ENCODE measurements around the gene CCDC54. TPM values are rescaled to one million over a fixed set of nuclear protein-coding genes. Genes with fewer than 3 reads are reported as not detected.

CCDC54 gene
- polyA plus RNA-seq, 1 experiment, result not detected

GRCh38 chr3:107408513-107408912 is 31.3 kb downstream of the CCDC54 start:
- ChIA-PET POLR2A (no interaction called here), CTCF (interaction anchor here (2.9 to 7.3 kb wide), 3 partner anchors 12 to 136 kb away, joined by 14 to 76 read pairs (median 16); no protein-coding TSS in a partner anchor)
- Histone ChIP-seq H3K9me3 (ENCODE audit: control insufficient read depth, insufficient read depth, low read length) (peaks cover 7% of the 10 kb centered on the region), H3K27me3 (ENCODE audit: control insufficient read depth, insufficient read depth, low read length) (no peaks in the 10 kb centered on the region), H3K27ac (ENCODE audit: low read depth, low read length) (no peak overlapping the region), H3K4me3 (ENCODE audit: low read depth, low read length) (no peak overlapping the region)
- DNase-seq (ENCODE audit: low read depth, low spot score), result no peak
- no peak for TF ChIP-seq CTCF (IDR thresholded peaks at IDR 0.05; ENCODE audit: low read depth, low read length)

DNA sequence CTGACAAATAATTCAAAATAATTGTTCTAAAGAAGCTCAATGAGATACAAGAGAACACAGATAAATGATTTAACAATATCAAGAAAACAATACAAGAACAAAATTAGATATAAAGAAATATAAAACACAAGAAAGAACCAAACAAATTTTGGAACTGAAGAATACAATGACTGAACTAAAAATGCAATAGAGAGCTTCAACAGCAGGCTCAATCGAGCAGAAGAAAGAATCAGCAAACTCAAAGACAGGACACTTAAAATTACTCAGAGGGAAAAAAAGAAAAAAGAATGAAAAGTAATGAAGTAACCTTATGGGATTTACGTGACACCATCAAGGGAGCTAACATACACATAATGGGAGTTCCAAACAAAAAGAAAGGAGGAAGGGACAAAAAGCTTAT is 32.1 kb downstream of the CCDC54 start:
- DNase-seq (ENCODE audit: low read depth, low spot score), result no peak
- no peak for TF ChIP-seq CTCF (IDR thresholded peaks at IDR 0.05; ENCODE audit: low read depth, low read length)
- Histone ChIP-seq H3K27me3 (ENCODE audit: control insufficient read depth, insufficient read depth, low read length) (no peaks in the 10 kb centered on the region), H3K27ac (ENCODE audit: low read depth, low read length) (no peak overlapping the region), H3K4me3 (ENCODE audit: low read depth, low read length) (no peak overlapping the region), H3K9me3 (ENCODE audit: control insufficient read depth, insufficient read depth, low read length) (peaks cover 7% of the 10 kb centered on the region)
- POLR2A ChIA-PET, result interaction anchor here (0.7 kb wide), 1 partner anchor 22 kb away, joined by 3 read pairs; no protein-coding TSS in a partner anchor
- CTCF ChIA-PET, result interaction anchor here (2.9 to 7.3 kb wide), 3 partner anchors 11 to 137 kb away, joined by 14 to 76 read pairs (median 16); no protein-coding TSS in a partner anchor

GRCh38 chr3:107410606-107411005 is 33.4 kb downstream of the CCDC54 start:
- H3K27ac ChIP-seq (ENCODE audit: low read depth, low read length), result no peak overlapping the region
- no peaks in the 10 kb centered on the region for H3K27me3 ChIP-seq (ENCODE audit: control insufficient read depth, insufficient read depth, low read length)
- H3K9me3 ChIP-seq (ENCODE audit: control insufficient read depth, insufficient read depth, low read length), result peaks cover 7% of the 10 kb centered on the region
- H3K4me3 ChIP-seq (ENCODE audit: low read depth, low read length), result no peak overlapping the region
- POLR2A ChIA-PET, result no interaction called here
- no peak for TF ChIP-seq CTCF (IDR thresholded peaks at IDR 0.05; ENCODE audit: low read depth, low read length)
- CTCF ChIA-PET, result interaction anchor here (2.9 to 7.3 kb wide), 3 partner anchors 10 to 138 kb away, joined by 14 to 76 read pairs (median 16); no protein-coding TSS in a partner anchor
- no peak for DNase-seq (ENCODE audit: low read depth, low spot score)

DNA sequence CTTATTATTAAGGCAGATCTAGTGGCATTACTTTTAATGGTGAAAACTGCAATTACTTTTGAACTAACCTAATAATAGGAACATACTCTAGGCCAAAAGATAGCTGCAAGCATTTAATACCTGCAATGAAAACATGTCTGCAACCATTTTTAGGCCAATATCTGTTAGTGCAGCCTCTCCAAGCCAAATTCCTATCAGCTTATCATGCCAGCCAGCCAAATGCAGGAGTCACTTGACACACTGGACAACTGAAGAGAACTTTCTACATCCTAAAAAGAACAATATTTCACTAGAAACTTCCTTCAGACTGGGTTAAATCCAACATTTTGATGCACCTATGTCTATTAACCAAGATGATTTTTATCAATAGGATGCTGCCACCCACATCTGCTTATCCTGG is 33.8 kb downstream of the CCDC54 start:
- Histone ChIP-seq H3K27ac (ENCODE audit: low read depth, low read length) (no peak overlapping the region), H3K9me3 (ENCODE audit: control insufficient read depth, insufficient read depth, low read length) (peaks cover 7% of the 10 kb centered on the region), H3K4me3 (ENCODE audit: low read depth, low read length) (no peak overlapping the region), H3K27me3 (ENCODE audit: control insufficient read depth, insufficient read depth, low read length) (no peaks in the 10 kb centered on the region)
- ChIA-PET POLR2A (no interaction called here), CTCF (interaction anchor here (2.9 to 7.3 kb wide), 3 partner anchors 10 to 139 kb away, joined by 14 to 76 read pairs (median 16); no protein-coding TSS in a partner anchor)
- no peak for DNase-seq (ENCODE audit: low read depth, low spot score)
- no peak for TF ChIP-seq CTCF (IDR thresholded peaks at IDR 0.05; ENCODE audit: low read depth, low read length)

DNA sequence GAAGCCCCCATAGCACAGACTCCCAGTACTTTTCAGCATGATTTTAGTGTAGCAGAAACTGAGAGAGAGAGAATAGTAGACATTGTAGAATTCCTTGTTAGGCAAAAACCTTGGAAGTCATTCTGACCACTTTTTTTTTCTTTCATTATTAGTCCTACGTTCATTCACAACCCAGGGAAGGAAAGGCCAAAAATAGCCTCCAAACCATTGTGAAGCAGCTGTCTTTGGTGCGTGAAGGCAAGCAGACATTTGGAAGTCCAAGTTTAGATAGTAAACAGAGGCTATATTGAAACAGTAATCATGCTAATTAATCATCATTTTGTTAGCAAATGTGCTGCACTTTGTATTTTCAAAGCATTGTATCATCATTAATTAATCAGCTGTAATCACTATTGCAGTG is 34.5 kb downstream of the CCDC54 start:
- Histone ChIP-seq H3K9me3 (ENCODE audit: control insufficient read depth, insufficient read depth, low read length) (peaks cover 7% of the 10 kb centered on the region), H3K27me3 (ENCODE audit: control insufficient read depth, insufficient read depth, low read length) (no peaks in the 10 kb centered on the region), H3K4me3 (ENCODE audit: low read depth, low read length) (no peak overlapping the region), H3K27ac (ENCODE audit: low read depth, low read length) (no peak overlapping the region)
- TF ChIP-seq CTCF (IDR thresholded peaks at IDR 0.05; ENCODE audit: low read depth, low read length), result no peak
- no peak for DNase-seq (ENCODE audit: low read depth, low spot score)
- ChIA-PET POLR2A (no interaction called here), CTCF (interaction anchor here (1.6 to 7.3 kb wide), 2 partner anchors 9 to 18 kb away, joined by 5 to 76 read pairs; no protein-coding TSS in a partner anchor)
